ENCODE results near the gene ACVR1.
"Not testable (repeated sequence)": the region's sequence is repeated elsewhere in the genome, so short reads cannot be mapped to it uniquely, and the experiment has no call there.

ACVR1 gene

DNA sequence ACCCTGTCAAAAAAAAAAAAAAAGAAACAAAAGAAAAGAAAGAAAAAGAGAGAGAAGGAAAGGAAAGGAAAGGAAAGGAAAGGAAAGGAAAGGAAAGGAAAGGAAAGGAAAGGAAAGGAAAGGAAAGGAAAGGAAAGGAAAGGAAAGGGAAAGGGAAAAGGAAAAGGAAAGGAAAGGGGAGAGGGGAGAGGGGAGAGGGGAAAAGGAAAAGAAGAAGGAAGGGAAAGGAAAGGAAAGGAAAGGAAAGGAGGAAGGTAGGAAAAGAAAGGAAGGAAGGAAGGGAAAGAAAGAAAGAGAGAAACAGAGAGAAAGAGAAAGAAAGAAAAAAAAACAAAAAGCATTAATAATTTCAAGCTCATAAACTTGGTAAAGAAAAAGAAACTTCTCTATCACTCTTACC, 49.5 kb downstream of the ACVR1 start:
- DNase-seq (ENCODE audit: low read depth): not testable (repeated sequence)

DNA sequence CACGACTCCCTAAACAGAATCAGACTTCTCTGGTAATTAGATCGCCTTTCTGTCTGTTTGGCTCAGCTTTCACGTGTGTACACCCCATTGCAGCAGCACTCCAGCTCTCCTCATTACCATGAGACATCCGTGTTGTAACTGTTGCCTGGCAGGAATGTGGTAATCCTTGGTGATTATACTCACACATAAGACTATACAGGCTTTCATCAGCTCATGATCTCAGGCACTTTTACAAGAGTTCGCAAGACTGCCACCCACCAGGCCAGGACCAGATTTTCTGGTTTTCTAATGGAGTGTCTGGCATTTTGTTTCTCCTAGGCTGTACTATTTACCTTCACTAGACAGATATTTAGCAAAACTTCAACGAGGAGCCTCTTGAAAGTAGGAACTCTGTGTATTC, 50.2 kb downstream of the ACVR1 start:
- no peak for DNase-seq (ENCODE audit: low read depth)

DNA sequence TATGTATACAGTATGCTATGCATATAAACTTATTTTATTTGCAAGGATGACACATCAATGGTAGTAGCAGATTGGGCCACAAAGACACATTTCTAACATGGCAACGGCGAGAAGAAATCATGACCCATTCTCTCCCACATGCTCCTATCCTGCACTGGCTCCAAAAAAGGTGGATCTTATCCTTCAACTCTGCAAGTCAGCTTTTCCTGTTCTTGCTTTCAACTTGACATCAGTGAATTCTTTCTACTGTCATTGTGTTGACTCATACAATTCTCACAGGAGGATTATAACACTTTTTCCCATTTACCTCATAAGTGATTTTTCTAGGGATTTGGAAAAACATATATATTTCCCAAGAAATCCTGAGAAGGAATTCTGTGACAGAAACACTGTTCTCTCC, 53.1 kb downstream of the ACVR1 start:
- DNase-seq (ENCODE audit: low read depth): no peak

DNA sequence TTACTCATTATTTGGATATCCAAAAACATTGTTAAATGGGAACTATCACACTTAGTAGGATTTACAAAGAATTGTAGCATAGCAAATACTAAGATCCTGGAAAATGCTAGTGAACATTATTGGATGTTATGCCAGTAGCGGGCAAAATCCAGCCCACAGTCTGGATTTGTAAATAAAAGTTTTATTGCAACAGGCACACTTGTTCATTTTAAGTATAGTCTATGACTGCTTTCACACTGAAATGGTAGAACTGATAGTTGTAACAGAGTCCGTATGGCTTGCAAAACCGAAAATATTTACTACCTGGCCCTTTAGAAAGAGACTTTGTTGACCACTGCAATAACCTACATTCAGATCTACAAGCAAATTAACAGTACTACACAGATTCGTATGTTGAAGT, 53.6 kb downstream of the ACVR1 start:
- no peak for DNase-seq (ENCODE audit: low read depth)

DNA sequence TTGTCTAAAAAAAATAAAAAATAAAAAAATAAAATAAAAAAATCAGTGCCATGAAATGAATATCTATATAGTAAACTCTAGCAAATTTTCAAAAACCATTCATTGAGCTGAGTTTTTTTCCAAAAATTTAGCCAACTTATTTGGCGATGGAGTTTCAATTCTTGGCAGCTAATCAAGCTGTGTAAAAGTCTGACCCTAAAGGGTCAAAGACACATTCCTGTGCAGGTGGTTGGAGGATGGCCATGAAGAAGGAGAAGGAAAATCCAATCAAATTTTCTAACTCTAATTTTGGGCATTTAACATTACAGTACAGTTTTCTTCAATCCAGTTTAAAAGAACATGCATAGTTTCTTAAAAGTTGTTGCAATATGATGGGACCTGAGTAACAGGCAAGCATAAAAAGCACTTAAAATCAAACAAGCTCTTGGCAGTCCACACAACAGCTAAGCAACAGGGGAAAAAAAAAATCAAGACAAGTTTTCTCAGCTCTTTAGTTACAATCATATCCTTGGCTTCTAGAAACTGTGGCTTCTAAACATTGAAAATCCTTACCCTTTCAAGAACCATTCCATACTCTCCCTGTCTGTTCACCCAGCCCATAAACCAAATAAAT, 54.5 kb downstream of the ACVR1 start:
- no peak for DNase-seq (ENCODE audit: low read depth)

DNA sequence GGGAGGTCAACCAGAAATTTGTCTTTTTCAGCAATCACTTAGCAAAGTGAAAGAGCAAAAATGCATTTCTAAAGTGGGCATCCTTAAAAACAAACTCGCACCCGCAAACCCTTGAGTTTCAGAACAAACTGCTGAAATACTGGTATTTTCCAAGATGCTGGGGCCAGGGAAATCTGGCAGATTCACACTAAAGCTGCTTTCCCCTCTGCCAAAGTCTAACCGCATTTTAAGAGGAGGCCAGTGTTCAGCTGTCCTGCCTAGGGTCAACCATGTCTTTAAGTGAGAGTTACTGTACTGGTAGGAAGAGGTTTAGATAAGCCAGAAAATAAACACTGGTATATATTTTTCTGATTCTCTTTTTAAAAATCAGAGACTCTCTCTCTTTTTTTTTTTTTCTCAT, 55.9 kb downstream of the ACVR1 start:
- DNase-seq (ENCODE audit: low read depth): no peak

DNA sequence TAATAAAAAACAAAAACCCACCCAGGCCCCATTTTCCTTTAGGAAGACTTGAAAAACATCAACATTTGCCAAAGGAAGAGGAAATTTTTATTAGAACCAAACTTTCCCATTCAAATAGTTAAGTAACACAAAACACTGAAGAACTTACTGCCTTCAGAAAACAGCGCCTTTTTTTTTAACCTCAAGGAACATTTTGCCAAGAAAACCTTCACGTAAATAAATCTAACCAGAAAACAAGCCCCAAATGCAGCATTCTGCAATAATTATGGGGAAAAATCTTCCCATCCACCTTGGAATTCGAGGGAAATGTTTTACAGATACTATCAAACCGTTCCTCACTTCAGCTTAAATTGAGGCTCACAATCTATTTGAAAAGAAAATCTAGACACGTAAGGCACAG, 56.4 kb downstream of the ACVR1 start:
- no peak for DNase-seq (ENCODE audit: low read depth)

DNA sequence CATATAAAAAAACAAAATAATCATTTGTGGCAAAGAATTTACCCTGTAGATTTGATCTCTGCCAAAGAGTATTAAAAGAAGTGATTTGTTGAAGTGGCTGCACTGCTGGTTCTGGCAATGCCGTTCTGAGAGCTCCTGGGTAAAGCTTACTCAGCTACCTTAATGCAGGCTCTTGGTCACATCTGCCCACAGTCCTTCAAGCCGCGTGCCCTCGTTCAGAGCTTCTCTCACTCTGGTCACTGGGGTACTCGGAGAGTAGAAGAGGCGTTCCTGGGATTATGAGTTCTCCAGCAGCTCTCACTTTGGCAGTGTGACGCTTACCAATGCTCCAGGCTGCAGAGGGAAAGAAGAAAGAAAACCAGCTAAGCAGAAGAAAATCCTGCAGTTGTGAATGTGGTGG, 57.9 kb downstream of the ACVR1 start:
- no peak for DNase-seq (ENCODE audit: low read depth)

DNA sequence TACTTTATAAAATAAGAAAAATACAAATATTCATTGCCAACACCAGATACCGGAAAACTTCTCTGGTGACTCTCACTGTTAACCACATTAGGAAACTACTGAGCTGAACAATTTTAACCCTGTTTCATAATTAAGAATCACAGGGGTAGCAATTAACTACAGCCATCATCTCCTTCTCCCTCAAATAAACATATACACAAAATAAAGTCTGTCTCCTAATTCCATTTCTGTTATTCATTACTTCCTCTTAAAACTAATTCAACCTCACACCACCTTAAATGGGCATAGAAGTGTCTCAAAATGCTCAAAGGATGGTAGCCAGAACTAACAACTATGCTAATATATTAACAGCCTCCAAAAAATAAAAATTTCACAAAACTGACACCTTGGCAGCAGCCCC, 60.7 kb downstream of the ACVR1 start:
- no peak for DNase-seq (ENCODE audit: low read depth)

DNA sequence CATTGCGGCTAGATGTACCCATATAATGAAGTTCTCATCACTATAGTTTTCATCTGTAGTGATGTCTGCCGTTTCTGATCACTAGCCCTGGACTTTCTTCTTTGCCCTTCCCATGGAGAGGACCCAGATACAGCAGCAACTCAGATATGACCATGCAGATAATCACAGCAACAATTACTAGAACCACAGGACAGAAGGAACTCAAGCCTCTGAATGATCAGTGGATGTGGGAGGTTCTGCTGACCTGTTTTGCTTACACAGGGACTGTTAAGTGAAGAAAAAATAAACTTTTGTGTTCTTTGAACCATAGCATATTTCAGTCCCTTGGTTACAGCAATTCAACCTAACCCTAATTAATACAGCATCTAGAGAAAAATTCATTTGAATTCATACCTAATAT, 62.7 kb downstream of the ACVR1 start:
- no peak for DNase-seq (ENCODE audit: low read depth)

DNA sequence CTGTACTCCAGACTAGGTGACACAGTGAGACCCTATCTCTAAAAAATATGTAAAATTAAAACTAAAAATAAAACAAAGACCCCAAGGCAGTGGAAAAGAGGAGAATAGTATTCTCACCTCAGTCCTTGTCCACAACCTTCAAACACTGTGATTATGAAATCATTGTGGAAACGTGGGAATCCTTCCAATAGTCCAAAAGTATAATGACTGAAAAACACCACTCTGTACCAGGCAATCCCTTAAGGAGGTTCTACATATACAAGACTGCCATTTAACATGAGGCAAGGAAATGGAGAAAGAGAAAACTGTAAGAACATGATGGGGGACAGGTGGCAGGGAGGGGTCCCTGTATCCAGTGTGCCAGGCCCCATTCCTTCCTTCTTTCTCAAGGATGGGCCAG, 66.1 kb downstream of the ACVR1 start:
- no peak for DNase-seq (ENCODE audit: low read depth)

DNA sequence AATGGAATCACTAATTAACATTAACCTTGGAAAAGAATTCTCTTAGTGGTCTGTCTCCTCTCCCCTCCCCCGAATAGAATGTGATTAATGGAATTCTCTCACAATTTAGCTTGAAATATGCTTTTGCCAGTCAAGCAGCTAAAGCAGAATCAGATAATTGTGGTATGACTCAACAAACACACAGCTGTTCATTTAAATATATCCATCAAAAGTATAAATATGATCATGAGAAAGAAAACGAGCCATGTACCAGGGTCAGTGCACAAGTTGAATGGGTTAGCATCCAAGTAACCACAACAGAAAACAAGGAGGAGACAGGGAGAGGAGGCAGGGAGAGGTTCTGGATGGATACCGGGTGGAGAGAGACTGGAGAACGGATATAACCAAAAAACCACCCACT, 66.9 kb downstream of the ACVR1 start:
- no peak for DNase-seq (ENCODE audit: low read depth)

DNA sequence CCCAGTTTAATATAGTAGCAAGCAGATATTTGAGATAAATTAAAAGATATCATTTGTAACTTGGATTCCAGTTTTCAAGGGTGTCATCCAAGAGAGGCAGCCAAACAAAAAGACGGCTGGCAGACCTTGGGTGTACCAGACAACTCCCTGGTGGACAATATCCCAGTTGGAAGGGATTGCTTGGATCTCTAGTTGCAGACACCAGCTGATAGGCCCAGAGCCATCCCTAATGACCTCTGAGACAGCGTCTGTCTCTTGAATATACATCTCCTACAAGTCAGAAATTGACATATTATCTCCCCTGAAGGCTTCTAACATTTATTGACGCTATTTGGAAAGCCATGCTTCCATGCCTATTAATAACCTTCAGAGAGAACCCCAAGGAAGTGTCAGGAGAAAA, 67.7 kb downstream of the ACVR1 start:
- no peak for DNase-seq (ENCODE audit: low read depth)

DNA sequence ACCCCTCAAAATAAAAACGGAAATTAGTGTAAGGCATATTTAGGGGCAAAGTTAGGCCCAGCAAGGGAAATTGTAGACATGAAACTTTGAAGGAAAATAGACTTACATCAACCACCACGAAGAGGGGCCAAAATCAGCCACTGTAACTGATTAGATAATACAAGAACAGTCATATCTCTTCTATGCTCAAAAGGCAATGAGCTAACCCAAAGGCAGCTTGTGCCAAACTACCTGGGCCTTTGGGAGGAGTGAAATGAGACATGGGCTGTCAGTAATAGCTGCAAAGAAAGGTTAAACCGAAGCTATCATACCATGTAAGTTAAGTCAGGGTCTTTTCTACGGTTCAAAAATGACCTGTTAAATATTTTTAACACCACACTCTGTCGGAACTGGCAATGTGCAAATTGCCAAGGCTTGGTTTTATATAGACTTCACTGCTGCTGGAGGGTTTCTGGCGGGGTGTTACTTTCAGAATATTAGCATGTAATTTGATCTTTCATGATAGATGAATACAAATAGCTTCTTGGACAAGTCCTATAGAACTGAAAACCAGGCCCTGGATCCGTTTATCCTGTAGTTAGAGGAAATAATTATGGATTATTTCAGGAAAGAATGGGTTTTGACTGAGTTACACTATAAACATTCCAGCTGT, 69.6 kb downstream of the ACVR1 start:
- no peak for DNase-seq (ENCODE audit: low read depth)

DNA sequence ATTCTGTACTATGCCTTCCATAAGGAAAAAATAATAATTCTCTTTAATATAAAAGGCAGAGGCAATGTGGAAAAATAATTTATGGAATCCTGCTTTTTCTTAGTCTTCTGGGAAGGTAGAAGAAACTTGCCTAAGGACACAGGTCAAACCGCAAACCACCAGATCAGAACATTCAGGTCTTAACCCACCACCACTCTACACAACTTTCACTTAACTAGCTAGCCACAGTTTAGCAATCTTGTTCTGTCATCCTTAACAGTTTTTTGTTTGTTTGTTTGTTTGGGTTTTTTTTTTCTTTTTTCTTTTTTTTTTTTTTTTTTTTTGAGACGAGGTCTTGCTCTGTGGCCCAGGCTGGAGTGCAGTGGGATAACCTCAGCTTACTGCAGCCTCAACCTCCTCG, 70.6 kb downstream of the ACVR1 start:
- DNase-seq (ENCODE audit: low read depth): no peak

DNA sequence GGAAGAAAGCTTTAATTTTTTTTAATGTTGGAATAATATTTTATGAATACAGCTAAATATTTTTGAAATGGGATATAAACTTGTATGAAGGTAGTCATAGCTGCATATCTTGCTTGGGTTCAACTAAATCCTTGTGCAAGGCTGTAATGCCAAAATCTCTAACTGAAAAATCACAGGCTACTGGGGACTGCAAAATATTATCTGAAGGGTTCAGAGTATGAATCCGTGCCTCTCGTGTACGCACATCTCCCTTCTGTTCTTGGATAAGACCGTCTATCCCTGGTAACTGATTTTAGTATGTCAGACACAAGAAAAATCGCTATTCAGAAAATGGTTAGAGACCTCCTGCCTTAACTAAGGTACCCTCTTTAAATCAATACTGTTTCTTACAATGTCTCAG, 71.8 kb downstream of the ACVR1 start:
- no peak for DNase-seq (ENCODE audit: low read depth)

DNA sequence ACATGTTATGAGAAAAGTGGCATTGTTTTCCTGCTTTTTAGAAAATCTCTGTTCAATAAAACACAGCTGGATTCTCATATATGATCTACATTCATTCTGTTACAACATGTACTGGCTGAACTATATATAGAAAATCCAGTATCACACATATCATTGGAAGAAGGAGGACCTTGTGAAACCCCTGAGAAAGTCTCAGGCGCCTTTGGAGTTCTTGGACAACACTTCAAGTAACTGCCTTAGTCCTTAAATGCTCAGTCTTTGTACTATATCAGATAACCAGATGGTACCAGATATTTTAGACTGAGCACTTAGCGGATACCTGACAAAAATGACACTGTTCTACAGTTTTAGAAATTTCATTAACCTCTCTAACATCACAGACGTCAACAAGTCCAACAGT, 72.2 kb downstream of the ACVR1 start:
- DNase-seq (ENCODE audit: low read depth): no peak

DNA sequence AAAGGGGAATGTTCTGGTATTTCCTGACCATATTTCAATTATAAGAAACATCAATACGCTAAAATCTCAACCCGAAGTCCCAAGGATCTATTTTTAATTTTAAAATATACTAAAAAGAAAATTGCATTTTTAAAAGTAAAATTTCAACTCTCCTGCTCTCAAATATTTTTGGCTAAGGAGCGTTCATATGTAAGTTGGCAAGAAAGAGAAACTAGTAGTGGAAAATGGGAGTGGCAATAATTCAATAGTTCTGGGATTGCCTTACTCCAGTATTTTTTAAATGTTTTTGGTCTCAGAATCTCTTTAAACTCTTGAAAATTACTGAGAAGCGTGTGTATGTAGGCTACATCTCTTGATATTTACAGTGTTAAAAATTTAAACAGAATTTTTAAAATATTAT, 72.7 kb downstream of the ACVR1 start:
- DNase-seq (ENCODE audit: low read depth): no peak

DNA sequence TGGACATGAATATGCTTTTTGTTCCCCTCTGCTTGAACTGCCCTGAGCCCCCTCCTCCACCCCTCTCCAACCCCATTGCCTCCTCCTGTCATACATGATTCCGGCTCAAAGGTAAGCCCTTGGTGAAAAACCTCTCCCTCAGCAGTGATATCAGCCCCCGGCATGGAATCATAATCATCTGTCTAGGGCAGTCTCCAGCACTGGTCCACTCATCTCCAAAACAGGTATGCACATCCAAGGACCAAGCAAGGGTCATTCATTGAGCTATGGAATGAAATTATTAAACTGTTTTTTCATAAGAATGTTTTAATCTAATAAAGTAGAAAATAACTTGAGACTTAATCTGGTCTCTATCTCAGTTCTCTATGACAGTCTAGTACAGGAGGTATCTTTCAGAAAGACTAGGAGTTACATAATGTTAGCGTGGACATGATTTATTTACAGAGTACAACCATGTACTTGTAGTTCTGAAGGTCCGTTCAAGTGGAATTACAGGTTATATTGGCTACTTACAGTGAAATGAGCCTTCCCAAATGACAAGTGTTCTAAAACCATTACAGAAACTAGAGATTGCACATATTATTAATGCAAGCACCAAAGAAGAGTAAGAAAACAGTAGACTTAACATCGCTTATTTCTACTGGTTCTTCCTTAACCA, 75.2 kb downstream of the ACVR1 start:
- no peak for DNase-seq (ENCODE audit: low read depth)

DNA sequence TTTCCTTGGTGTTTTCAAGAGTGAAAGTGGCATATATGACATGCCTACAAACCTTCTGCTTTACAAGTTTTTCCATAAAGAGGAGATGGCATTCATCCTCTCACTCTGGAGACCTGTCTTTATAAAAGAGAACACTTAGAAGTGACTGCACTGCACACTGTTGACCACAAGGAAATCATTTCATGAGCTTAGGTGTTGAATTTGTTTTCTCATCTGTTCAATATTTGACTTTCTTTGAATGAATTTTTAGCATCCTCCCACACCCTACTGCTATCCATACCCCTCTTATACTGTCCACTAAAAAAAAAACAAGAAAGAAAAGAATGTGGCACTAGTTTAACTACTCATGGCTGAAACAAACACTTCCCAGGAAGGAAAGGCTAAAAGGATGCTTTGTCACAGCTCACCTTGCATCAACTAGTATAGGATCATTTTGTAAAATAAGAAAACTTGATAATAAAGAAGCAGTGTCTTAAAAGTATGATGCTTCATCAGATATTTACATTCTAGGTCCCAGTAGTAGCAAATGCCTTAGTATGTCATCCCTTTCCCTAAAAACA, 83.0 kb downstream of the ACVR1 start:
- no peak for DNase-seq (ENCODE audit: low read depth)

DNA sequence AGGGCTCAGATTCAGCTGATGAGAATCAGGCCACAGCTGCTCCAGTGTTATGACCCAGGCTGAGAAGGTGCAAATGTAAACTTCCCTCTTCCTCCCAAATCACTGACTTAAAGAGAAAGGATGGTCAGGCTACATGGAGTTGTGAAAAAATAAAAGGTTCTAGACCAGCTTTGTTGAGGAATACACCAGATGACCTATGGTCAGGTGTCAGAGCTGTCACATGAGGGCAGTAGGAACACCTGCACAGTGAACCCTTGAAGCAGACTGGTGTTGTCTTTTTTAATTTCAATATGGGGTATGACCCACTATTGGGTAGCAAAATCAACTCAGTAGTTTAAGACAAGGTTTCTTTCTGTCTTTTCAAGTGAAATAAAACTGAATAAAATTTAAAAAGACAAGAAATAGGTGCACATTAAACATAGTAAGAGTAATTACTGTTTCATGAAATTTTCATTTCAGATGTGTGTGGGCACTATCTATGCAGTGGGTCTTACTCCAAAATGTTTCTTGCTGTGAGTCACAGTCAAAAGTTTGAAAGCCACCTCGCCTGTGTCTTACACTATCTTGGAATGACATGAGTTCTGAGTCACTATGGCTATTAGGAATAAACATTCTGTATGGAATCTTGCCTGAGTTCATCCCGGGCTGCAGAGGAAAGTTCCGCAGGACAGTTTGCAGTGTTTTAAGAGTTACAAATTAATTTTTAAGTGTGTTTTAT, 83.6 kb downstream of the ACVR1 start:
- no peak for DNase-seq (ENCODE audit: low read depth)

DNA sequence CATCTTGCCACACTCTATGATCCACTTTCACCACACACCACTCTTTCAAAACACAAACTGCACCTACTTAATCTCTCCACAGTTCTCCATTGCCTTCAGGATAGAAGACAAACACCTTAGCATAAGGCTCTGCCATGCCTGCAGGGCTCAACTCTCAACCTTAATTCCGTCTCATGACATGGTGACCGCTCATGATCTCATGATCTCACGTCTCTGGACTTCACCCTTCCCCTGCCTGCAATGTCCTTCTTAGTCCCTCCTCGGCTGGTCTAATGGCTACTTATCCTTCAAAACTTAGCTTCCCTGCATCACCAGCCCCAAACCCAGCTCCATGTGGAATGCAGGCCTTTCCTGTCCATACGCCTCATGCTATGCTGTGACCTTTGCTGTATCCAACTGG, 85.3 kb downstream of the ACVR1 start:
- no peak for DNase-seq (ENCODE audit: low read depth)

DNA sequence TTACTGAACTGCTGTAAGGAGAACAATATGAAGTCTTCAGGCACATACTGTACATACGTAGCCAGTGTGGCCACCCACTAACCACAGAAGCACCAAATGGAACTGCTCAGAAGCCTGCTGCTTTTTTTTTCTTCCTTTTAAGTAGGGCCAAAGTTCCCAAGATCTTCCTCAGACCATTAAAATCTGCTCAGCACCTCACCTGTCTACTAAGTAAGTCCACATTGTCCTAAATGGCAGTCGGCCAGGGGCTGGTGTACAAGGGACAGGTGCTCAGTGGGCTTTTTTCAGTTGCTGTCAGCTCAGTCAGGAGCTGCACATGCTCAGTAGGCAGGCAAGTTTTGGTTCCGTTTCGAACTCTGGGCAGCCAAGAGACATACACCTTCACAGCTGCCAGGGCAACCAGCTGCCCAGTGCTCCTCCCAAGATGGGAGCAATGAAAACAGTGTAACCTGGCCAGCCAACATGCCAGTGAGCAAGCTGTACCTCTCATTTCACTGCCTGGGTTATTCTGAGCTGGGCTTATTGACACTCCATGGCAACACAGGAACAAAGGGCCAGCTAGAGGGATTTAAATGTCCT, 86.1 kb downstream of the ACVR1 start:
- no peak for DNase-seq (ENCODE audit: low read depth)

Data from stimulated activated CD8-positive, alpha-beta memory T cell treated with anti-CD3 and anti-CD28 coated beads, Interleukin-4, amount 100 ng/mL, for 24 hours (primary cell).